ENCODE data around the gene TNNT1. TPM values are rescaled to one million over a fixed set of nuclear protein-coding genes. Genes with fewer than 3 reads are reported as not detected.

The TNNT1 gene
- total RNA-seq (2022; extraction: Qiagen RNA extraction; ENCODE audit: low read depth): 116 to 151 TPM (median 125 TPM) in 5 replicates

DNA sequence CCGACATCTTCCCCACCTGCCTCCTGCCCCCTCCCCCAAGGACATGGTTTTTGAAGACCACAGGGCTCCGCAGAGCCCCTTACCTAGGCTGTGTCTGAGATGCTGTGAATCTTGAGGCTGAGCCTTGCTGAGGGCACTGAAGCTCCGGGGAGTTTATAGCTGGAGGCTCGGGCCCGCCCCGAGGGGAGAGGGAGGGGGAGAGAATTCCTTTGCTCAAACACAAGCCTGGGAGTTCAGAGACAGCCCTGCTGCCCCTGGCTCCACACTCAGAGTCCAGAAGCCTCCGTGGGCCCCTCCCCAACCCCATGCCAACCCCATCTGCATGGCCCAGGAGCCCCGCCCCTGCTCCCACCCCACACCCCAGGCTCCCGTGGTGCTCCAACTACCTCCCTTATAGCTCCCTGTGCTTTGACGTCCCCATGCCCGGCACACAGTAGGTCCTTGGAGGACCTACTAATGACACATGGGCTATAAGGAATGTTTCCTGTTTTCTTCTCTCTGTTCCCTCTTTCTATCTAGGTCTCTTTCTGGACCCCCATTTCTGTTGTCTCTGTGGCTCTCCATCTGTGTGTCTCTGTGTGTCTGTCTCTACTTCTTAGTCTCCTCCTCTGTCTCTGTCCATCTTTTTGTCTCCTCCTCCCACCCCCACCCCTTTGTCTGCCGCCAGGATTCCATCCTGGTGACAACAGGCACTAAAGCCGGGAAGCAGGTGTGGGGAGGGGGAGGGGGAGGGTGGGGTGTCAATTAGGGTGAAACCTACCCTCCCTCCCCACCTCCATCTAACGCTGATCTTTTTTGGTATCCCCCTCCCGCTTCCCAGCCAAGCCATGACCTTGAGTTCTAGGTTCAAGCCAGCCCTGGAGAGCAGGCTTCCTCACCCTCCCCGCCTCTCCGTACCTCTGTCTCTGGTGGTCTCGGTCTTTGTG, at the start of gene TNNT1:
Gene TNNT1 (minus strand): TSS at position 129 of the 926 bp plus-strand sequence. CDS start 2,049 bp downstream, outside the sequence.

DNA sequence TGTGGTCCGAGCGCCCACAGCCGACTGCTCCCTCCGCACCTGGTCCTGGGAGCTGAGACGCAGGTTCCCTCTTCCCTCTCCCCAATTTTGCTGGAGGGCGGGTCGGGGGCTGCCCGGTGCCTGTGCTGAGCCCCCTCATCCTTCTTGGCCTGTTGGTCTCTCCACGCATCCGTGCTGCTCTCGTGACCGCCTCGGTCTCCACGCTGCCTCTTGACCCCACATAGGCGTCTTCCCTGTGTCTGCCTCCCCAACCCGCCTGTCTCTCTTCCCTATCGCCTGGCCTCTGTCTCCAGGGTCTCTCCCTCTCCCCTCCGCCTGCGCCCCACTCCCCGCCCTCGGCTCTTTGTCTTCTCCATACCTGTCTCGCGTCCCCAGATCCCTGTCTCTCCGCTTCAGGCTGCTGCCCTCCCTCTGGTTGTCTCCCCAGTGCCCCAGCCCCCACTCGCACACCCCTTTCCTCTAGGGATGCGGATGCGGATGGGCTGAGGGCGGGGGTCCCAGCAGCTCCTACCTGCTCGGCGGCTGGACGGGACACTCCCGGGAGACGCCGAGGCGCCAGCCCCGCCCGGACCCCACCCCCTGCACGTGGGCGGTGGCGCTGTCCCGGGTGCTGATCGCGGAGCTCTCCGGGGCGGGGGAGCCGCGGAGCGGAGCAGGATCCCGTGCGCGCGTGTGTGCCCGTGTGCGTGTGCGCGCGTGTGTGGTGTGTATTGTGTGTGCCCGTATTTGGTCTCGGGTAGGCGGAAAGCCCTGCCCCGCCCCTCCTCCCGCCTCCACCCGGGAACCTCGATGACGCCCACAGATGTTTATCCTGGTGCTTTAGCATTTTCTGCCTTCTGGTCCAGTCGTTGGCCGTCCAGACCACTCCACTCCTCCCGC, 30.8 kb upstream of the TNNT1 start, which contains the start of gene SYT5:
Gene SYT5 (minus strand): TSS at position 684 of the 879 bp plus-strand sequence. CDS start 1,248 bp downstream, outside the sequence.

DNA sequence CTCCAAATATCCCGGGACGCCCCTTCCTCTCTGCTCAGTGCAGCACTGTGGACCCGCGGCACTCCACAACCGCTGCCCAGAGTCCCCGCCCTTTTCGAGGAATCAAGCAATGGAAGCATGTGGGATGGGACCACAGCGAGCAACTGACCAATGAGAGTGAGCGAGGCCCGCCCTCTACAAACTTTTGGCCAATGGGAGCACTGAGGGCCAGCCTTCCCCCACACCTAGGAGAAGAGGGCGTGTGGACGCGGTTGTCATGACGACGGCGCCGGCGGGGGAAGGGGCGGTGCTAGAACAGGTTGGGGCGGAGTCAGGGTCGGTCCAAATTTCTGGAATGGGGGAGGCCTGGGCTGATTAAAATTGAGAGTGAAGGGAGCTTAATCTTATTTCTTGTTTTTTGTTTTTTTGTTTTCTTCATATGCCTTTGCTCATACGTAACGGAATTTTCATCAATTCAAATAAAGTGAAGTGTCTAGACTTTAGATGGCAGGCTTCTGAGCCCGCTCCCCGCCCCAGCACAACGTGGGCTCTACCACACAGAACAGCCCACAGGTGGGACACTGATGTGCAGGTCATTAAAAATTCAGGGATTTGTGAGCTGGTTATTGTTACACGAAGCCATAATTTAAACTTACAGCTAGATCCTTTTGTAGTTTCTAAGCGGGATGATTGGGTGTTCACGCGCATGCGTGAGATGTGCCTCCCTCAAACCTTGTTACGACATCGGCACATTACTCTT, 17.7 kb upstream of the TNNT1 start, which contains the start of gene DNAAF3:
Gene DNAAF3 (minus strand): TSS at position 84 of the 739 bp plus-strand sequence. CDS start 200 bp downstream, outside the sequence.

GRCh38 chr19:55157064-55157908, 8.3 kb upstream of the TNNT1 start, which contains the start of gene TNNI3:
TSS of gene TNNI3 (minus strand) at chr19:55157732. CDS start at chr19:55157589, 143 bp downstream.

GRCh38 chr19:55116859-55117662, 31.9 kb downstream of the TNNT1 start, which contains the start of gene PPP1R12C:
TSS of gene PPP1R12C (minus strand) at chr19:55117637. CDS start at chr19:55117543, 94 bp downstream.

Other genes starting within 250 kb of the TNNT1 start
- gene NCR1, start 243.1 kb downstream of the TNNT1 start, total RNA-seq (2022; extraction: Qiagen RNA extraction; ENCODE audit: low read depth): not detected in 5 replicates
- gene NLRP7, start 201.7 kb downstream of the TNNT1 start, total RNA-seq (2022; extraction: Qiagen RNA extraction; ENCODE audit: low read depth): not detected in 5 replicates
- 24.0 to 26.8 TPM (median 25.2 TPM) in 5 replicates for gene NLRP2, start 182.8 kb downstream of the TNNT1 start, total RNA-seq (2022; extraction: Qiagen RNA extraction; ENCODE audit: low read depth)
- gene GP6, start 110.9 kb downstream of the TNNT1 start, total RNA-seq (2022; extraction: Qiagen RNA extraction; ENCODE audit: low read depth): 0.07 to 0.22 TPM (median 0.10 TPM) in 5 replicates
- gene RDH13, start 86.1 kb downstream of the TNNT1 start, total RNA-seq (2022; extraction: Qiagen RNA extraction; ENCODE audit: low read depth): 16.7 to 22.3 TPM (median 21.3 TPM) in 5 replicates
- 4.6 to 5.7 TPM (median 5.2 TPM) in 5 replicates for gene EPS8L1, start 73.3 kb downstream of the TNNT1 start, total RNA-seq (2022; extraction: Qiagen RNA extraction; ENCODE audit: low read depth)
- gene PPP1R12C, start 31.6 kb downstream of the TNNT1 start, total RNA-seq (2022; extraction: Qiagen RNA extraction; ENCODE audit: low read depth): 58.4 to 86.7 TPM (median 84.2 TPM) in 5 replicates
- gene TNNI3, start 8.5 kb upstream of the TNNT1 start, total RNA-seq (2022; extraction: Qiagen RNA extraction; ENCODE audit: low read depth): 6.5 to 8.7 TPM (median 7.6 TPM) in 5 replicates
- 5.2 to 8.6 TPM (median 7.0 TPM) in 5 replicates for gene DNAAF3, start 17.4 kb upstream of the TNNT1 start, total RNA-seq (2022; extraction: Qiagen RNA extraction; ENCODE audit: low read depth)
- gene SYT5, start 31.1 kb upstream of the TNNT1 start, total RNA-seq (2022; extraction: Qiagen RNA extraction; ENCODE audit: low read depth): 3.3 to 7.7 TPM (median 4.1 TPM) in 5 replicates
- gene PTPRH, start 60.3 kb upstream of the TNNT1 start, total RNA-seq (2022; extraction: Qiagen RNA extraction; ENCODE audit: low read depth): 3.7 to 5.2 TPM (median 4.3 TPM) in 5 replicates
- 3.3 to 5.6 TPM (median 5.2 TPM) in 5 replicates for gene TMEM86B, start 79.6 kb upstream of the TNNT1 start, total RNA-seq (2022; extraction: Qiagen RNA extraction; ENCODE audit: low read depth)
- gene PPP6R1, start 109.8 kb upstream of the TNNT1 start, total RNA-seq (2022; extraction: Qiagen RNA extraction; ENCODE audit: low read depth): 90.1 to 134 TPM (median 119 TPM) in 5 replicates
- 119 to 147 TPM (median 136 TPM) in 5 replicates for gene HSPBP1, start 130.9 kb upstream of the TNNT1 start, total RNA-seq (2022; extraction: Qiagen RNA extraction; ENCODE audit: low read depth)
- 2.8 to 5.2 TPM (median 3.7 TPM) in 5 replicates for gene BRSK1, start 134.8 kb upstream of the TNNT1 start, total RNA-seq (2022; extraction: Qiagen RNA extraction; ENCODE audit: low read depth)
- 0.13 TPM in 1 of 5 replicates, not detected in the others for gene TMEM150B, start 176.1 kb upstream of the TNNT1 start, total RNA-seq (2022; extraction: Qiagen RNA extraction; ENCODE audit: low read depth)
- gene KMT5C, start 190.7 kb upstream of the TNNT1 start, total RNA-seq (2022; extraction: Qiagen RNA extraction; ENCODE audit: low read depth): 5.2 to 10.5 TPM (median 8.2 TPM) in 5 replicates
- 0.50 to 4.3 TPM (median 1.4 TPM) in 5 replicates for gene COX6B2, start 205.5 kb upstream of the TNNT1 start, total RNA-seq (2022; extraction: Qiagen RNA extraction; ENCODE audit: low read depth)
- gene GARIN5B, start 214.1 kb upstream of the TNNT1 start, total RNA-seq (2022; extraction: Qiagen RNA extraction; ENCODE audit: low read depth): 0.06 to 0.19 TPM (median 0.14 TPM) in 4 of 5 replicates, not detected in the other
- gene IL11, start 221.3 kb upstream of the TNNT1 start, total RNA-seq (2022; extraction: Qiagen RNA extraction; ENCODE audit: low read depth): 37.5 to 64.5 TPM (median 50.0 TPM) in 5 replicates
- gene TMEM190, start 227.6 kb upstream of the TNNT1 start, total RNA-seq (2022; extraction: Qiagen RNA extraction; ENCODE audit: low read depth): 0.85 to 2.5 TPM (median 1.5 TPM) in 5 replicates
- gene TMEM238, start 235.1 kb upstream of the TNNT1 start, total RNA-seq (2022; extraction: Qiagen RNA extraction; ENCODE audit: low read depth): 3.2 to 11.8 TPM (median 11.4 TPM) in 5 replicates
- 2,587 to 3,378 TPM (median 2,939 TPM) in 5 replicates for gene RPL28, start 236.7 kb upstream of the TNNT1 start, total RNA-seq (2022; extraction: Qiagen RNA extraction; ENCODE audit: low read depth)

All from A549 treated with RU486 at 1 μM for 4 hours (cell line).